K562 (cell line): ENCODE results near the gene DHX58. TPM values are rescaled to one million over a fixed set of nuclear protein-coding genes. Genes with fewer than 3 reads are reported as not detected.

Experiments used
- KAT8 ChIP-seq: fragments of 450-650 bp; IDR thresholded peaks from 2 replicates; pipeline ENCODE4 v1.6.1; 2016; ENCODE audit warnings: low read depth, mild to moderate bottlenecking
- MECOM ChIP-seq: fragments of 250-450 bp; sonication (Bioruptor Pico); IDR thresholded peaks from 2 replicates; pipeline ENCODE4 v1.8.0; 2022; ENCODE audit warnings: inconsistent platforms
- SLC30A9 ChIP-seq: fragments of 250-450 bp; sonication (Bioruptor Pico); IDR thresholded peaks from 2 replicates; pipeline ENCODE4 v1.8.0; 2022; ENCODE audit warnings: mild to moderate bottlenecking, moderate library complexity
- STAG1 ChIP-seq: sonication (generic); formaldehyde crosslinking; IDR thresholded peaks from 2 replicates; pipeline ENCODE4 v1.5.0; 2020; ENCODE audit warnings: missing genetic modification reagents, borderline replicate concordance
- TCF7 ChIP-seq: sonication (generic); IDR thresholded peaks from 2 replicates; pipeline ENCODE4 v1.6.1; 2016; ENCODE audit warnings: antibody characterized with exemption, borderline replicate concordance
- polyA plus RNA-seq, 8 experiments: library from polyadenylated mRNA; depleted of rRNA in 4 of 8; stranded (reverse) in 5 of 8; unstranded in 3 of 8; fragments of >200 nt; fragmentation: Nextera tagmentation in 2 of 8; fragmentation: Illumina TruSeq in 1 of 8; extraction: Ambion mirVana in 2 of 8; extraction: Trizol in 1 of 8; gene quantifications; 2 replicates each; pipeline versions ENCODE4 v1.2.1 to v1.2.3, GENCODE V29; 2011 to 2014; ENCODE audit warnings: inconsistent platforms in 1 of 8, missing spikeins in 1 of 8
- total RNA-seq, 7 experiments: library from RNA; depleted of rRNA in 6 of 7; stranded (reverse); fragments of >200 nt in 6 of 7; fragmentation: Illumina TruSeq in 2 of 7; extraction: Trizol in 2 of 7; gene quantifications; 2 replicates each; pipeline versions ENCODE4 v1.2.1 to v1.2.3, GENCODE V29; 2011 to 2021; ENCODE audit warnings: low replicate concordance in 1 of 7
- TF ChIP-seq, protein P1 (sequence below): fragments of 450-650 bp; IDR thresholded peaks from 2 replicates; pipeline ENCODE4 v1.6.1; 2016; ENCODE audit warnings: mild to moderate bottlenecking, moderate library complexity

Gene DHX58
- total and polyA plus RNA-seq, 9 of the 15 experiments (the other 6 are each of a cell fraction or from before 2014, with no cell fraction given): 0.15 to 3.0 (median 1.4) TPM

DNA sequence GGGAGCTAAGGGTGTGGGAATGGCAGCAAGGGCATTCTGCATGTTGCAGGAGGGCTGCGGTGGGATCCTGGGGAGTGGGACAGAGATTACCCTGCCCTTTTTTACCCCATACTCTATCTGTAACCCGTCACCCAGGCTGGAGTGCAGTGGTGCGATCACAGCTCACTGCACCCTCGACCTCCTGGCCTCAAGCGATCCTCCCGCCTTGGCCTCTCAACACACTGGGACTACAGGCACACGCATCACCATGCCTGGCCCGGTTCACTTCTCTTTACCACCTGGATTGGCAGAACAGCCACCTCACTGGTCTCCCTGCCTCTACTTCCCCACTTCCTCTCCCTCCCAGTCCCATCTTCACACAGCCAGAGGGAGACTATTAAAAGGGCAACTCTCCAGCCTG is 23.8 kb downstream of the DHX58 start (continued):
- TF ChIP-seq, protein P1, sequence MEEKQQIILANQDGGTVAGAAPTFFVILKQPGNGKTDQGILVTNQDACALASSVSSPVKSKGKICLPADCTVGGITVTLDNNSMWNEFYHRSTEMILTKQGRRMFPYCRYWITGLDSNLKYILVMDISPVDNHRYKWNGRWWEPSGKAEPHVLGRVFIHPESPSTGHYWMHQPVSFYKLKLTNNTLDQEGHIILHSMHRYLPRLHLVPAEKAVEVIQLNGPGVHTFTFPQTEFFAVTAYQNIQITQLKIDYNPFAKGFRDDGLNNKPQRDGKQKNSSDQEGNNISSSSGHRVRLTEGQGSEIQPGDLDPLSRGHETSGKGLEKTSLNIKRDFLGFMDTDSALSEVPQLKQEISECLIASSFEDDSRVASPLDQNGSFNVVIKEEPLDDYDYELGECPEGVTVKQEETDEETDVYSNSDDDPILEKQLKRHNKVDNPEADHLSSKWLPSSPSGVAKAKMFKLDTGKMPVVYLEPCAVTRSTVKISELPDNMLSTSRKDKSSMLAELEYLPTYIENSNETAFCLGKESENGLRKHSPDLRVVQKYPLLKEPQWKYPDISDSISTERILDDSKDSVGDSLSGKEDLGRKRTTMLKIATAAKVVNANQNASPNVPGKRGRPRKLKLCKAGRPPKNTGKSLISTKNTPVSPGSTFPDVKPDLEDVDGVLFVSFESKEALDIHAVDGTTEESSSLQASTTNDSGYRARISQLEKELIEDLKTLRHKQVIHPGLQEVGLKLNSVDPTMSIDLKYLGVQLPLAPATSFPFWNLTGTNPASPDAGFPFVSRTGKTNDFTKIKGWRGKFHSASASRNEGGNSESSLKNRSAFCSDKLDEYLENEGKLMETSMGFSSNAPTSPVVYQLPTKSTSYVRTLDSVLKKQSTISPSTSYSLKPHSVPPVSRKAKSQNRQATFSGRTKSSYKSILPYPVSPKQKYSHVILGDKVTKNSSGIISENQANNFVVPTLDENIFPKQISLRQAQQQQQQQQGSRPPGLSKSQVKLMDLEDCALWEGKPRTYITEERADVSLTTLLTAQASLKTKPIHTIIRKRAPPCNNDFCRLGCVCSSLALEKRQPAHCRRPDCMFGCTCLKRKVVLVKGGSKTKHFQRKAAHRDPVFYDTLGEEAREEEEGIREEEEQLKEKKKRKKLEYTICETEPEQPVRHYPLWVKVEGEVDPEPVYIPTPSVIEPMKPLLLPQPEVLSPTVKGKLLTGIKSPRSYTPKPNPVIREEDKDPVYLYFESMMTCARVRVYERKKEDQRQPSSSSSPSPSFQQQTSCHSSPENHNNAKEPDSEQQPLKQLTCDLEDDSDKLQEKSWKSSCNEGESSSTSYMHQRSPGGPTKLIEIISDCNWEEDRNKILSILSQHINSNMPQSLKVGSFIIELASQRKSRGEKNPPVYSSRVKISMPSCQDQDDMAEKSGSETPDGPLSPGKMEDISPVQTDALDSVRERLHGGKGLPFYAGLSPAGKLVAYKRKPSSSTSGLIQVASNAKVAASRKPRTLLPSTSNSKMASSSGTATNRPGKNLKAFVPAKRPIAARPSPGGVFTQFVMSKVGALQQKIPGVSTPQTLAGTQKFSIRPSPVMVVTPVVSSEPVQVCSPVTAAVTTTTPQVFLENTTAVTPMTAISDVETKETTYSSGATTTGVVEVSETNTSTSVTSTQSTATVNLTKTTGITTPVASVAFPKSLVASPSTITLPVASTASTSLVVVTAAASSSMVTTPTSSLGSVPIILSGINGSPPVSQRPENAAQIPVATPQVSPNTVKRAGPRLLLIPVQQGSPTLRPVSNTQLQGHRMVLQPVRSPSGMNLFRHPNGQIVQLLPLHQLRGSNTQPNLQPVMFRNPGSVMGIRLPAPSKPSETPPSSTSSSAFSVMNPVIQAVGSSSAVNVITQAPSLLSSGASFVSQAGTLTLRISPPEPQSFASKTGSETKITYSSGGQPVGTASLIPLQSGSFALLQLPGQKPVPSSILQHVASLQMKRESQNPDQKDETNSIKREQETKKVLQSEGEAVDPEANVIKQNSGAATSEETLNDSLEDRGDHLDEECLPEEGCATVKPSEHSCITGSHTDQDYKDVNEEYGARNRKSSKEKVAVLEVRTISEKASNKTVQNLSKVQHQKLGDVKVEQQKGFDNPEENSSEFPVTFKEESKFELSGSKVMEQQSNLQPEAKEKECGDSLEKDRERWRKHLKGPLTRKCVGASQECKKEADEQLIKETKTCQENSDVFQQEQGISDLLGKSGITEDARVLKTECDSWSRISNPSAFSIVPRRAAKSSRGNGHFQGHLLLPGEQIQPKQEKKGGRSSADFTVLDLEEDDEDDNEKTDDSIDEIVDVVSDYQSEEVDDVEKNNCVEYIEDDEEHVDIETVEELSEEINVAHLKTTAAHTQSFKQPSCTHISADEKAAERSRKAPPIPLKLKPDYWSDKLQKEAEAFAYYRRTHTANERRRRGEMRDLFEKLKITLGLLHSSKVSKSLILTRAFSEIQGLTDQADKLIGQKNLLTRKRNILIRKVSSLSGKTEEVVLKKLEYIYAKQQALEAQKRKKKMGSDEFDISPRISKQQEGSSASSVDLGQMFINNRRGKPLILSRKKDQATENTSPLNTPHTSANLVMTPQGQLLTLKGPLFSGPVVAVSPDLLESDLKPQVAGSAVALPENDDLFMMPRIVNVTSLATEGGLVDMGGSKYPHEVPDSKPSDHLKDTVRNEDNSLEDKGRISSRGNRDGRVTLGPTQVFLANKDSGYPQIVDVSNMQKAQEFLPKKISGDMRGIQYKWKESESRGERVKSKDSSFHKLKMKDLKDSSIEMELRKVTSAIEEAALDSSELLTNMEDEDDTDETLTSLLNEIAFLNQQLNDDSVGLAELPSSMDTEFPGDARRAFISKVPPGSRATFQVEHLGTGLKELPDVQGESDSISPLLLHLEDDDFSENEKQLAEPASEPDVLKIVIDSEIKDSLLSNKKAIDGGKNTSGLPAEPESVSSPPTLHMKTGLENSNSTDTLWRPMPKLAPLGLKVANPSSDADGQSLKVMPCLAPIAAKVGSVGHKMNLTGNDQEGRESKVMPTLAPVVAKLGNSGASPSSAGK: no peak
- TF ChIP-seq STAG1 (CRISPR knock-in tag) (no peak), TCF7 (no peak), MECOM (no peak), KAT8 (no peak), SLC30A9 (CRISPR knock-in tag) (no peak)
